Embryonic facial prominence (tissue), 1 donor: Measurements from ENCODE around the gene ZNF773.
"Not testable (repeated sequence)": the region's sequence is repeated elsewhere in the genome, so short reads cannot be mapped to it uniquely, and the experiment has no call there.

Source experiments
- DNase-seq: peaks from one replicate; pipeline ENCODE4 v3.0.0-alpha.2; 2016; ENCODE audit errors: extremely low spot score

ZNF773 gene

GRCh38 chr19:57499680-57500395 is at the start of gene ZNF773:
Gene ZNF773, plus strand, starts transcription at chr19:57499938. Its CDS starts 143 bp downstream, at chr19:57500081.
- DNase-seq = peak; percentile 83

DNA sequence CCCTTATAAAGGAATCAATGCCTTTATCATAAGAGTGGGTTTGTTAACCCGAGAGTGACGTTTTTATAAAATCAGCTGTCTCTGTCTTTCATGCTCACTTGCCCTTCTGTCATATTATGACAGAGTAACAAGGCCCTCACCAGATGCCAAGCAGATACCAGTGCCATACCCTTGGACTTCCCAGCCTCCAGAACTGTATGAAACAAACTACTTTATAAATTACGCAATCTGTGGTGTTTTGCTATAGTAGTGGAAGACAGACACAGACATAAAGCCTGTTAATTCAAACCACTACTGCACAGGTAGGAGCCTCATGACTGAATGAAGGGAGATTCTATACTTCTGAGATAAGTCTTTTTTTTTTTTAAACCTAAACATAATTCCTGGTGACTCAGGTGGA is 47.4 kb upstream of the ZNF773 start:
- no peak for DNase-seq

- DNase-seq = no peak
Observed at GRCh38 chr19:57465680-57466381, 33.9 kb upstream of the ZNF773 start.

GRCh38 chr19:57466489-57466888 is 33.2 kb upstream of the ZNF773 start:
- no peak for DNase-seq

- DNase-seq = no peak
Observed at GRCh38 chr19:57473646-57474045, 26.1 kb upstream of the ZNF773 start.

- peak; percentile 88 for DNase-seq
Observed at GRCh38 chr19:57477191-57478008, 22.3 kb upstream of the ZNF773 start, which contains the start of gene ZNF772. Gene ZNF772, minus strand, starts transcription at chr19:57477566. Its CDS starts 257 bp downstream, at chr19:57477309.

DNA sequence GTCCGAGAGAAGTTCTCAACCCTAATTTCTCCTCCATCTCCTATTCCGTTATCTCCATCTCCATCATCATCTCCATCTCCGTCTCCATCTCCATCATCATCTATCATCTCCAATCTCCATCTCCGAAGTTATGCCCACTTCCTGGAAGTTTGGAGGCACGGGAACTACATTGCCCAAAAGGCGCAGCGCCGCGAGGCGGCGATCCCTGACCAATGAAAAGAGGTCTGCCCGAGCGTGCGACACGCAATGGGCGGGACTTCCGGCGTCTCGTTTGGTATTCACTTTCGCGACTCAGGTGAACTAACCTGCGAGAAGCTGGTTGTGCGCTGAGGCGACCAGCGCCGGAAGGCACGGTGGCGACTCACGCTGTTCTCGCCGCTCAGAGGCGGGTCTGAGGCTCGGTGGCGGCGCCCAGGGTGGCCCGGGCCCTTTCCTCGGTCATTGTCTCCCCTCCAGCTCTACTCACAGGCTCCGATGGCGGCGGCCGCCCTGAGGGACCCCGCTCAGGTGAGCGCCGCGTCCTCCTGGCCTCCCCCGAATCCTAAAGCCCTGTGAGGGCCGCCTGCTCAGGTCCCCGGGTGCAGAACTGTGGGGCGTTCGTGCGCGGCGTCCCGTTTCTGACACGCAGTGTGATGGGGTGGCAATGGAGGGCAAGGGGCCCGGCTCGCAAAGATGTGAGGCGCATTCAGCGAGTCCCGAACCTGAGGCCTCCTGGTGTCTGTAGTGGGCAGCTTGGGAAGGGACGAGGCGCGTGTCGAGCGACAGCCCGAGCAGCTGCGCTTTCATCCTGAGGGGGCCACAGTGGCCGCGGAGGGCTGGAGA is 12.1 kb upstream of the ZNF773 start, which contains the start of gene ZNF419:
ZNF419 (plus strand) TSS at position 274 of the 822 bp plus-strand sequence; CDS start at position 475, 201 bp downstream.
- peak; percentile 77 for DNase-seq

- DNase-seq = not testable (repeated sequence)
Observed at GRCh38 chr19:57488299-57488644, 11.5 kb upstream of the ZNF773 start.

- not testable (repeated sequence) for DNase-seq
Observed at GRCh38 chr19:57499332-57499679, 432 bp upstream of the ZNF773 start.

GRCh38 chr19:57500400-57500799 is 662 bp downstream of the ZNF773 start:
- not testable (repeated sequence) for DNase-seq

- DNase-seq = no peak
Observed at GRCh38 chr19:57506163-57506562, 6.4 kb downstream of the ZNF773 start.

DNA sequence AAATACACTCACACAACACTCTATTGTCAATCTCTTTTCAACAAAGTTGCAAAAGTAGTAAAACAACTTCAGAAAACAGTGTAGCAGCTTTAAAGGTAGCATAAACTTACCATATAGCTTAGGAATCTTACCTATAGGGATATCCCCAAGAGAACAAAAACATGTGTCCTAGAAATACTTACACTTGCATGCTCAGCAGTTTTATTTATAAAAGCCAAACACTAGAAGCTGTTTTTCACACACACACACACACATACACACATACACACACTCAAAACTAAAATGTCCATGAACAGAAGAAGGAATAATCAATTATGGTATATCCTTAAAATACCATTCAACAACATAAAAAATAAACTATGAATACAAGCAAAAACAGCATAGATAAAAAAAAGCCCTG is 11.7 kb downstream of the ZNF773 start:
- DNase-seq = no peak

- no peak for DNase-seq
Observed at GRCh38 chr19:57512845-57513244, 13.1 kb downstream of the ZNF773 start.

DNA sequence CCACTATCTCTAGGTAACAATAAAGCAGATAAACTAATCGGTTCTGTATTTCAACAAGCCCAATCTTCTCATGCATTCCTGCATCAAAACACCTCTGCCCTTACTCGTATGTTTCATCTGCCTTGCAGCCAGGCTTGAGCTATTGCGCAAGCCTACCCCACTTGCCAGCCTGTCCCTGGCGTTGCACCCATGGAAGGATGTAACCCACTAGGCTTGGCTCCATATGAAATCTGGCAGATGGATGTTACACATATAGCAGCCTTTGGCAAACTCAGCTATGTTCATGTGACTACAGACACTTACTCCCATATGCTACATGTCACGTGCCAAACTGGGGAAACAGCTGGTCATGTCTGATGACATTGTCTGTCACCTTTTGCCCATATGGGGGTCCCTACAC is 15.5 kb downstream of the ZNF773 start:
- no peak for DNase-seq

DNA sequence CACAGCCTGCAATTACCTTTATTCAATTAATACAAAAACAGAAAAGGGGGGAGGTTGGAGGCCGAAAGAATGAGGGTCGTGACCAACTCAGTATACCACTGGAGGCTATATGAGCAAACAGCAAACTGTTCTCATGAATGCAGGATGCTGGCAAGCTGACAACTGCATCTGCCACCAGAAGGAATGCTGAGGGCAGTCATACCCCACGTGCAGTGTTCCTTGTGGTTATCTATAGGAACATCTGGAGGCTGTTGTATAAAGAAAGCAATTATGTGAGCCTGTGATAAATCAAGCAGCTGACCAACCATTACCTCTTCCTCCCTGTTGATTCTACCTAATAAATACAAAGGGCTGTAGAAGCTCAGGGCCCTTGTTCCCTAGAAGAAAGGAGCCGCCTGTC is 18.3 kb downstream of the ZNF773 start:
- DNase-seq = not testable (repeated sequence)

DNA sequence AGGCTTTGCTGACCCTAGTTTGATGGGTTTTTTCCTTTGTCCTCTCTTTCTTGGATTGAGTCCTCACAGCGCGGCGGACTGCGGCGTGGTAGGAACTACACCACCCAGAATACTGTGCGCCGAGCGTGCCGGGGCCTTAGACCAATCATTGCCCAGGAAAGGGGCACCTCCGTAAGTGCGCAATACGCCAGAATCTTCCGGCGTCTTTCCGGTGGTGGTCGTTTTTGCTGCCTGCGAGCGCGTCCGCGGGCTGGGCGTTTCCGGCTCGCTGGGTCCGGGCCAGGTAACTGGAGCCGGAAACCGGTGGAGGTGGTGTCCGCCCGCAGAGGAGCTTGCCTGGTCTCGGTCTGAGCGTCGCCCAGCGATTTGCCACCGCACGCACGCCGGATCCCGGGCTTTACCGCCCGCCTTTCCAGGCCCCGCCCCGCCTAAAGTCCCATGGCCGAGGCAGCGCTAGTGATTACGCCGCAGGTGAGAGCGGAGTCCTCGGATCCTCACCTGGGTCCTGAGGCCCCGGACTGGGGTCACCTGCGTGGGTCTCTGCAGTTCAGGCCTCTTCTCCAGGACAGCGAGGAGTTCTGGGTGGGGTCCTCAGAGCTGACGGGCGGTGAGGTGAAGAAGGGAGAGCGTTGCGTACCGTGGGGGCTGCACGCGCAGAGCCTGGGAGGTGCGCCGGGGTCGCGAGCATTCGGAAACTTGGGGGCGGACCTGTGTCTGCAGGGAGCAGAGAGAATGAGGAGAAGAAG is 27.6 kb downstream of the ZNF773 start, which contains the start of gene ZNF549:
ZNF549 (plus strand) TSS at position 221 of the 746 bp plus-strand sequence; CDS start at position 439, 218 bp downstream.
- peak; percentile 86 for DNase-seq

DNA sequence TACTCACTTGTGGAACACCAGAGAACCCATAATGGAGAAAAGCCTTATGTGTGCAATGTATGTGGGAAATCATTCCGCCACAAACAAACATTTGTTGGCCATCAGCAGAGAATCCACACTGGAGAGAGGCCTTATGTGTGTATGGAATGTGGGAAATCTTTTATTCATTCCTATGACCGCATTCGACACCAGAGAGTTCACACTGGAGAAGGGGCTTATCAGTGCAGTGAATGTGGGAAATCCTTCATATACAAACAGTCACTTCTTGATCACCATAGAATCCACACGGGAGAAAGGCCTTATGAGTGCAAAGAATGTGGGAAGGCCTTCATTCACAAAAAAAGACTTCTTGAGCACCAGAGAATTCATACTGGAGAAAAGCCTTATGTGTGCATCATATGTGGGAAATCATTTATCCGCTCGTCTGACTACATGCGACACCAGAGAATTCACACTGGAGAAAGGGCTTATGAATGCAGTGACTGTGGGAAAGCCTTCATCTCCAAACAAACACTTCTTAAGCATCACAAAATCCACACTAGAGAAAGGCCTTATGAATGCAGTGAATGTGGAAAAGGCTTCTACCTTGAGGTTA is 38.3 kb downstream of the ZNF773 start:
- DNase-seq = no peak

- no peak for DNase-seq
Observed at GRCh38 chr19:57546513-57546912, 46.8 kb downstream of the ZNF773 start.

DNA sequence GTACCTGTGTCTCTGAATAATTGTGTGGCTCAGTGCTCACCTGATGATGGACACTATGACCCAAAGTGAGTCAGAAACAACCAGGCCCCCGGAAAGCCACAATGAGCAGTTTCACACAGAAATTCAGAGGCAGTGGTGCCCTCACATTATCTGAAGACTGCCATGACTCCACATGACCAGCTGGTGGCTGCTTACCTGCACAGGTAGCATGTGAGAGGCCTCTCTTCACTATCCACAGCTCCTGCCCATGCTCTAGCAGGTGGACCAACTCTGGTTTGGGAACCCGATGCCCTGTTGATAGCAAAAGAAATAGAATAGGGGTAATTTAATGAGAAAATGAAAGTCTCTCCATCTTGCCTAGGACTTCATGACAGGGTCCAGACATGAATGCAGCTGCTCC is 52.7 kb downstream of the ZNF773 start:
- no peak for DNase-seq

- DNase-seq = no peak
Observed at GRCh38 chr19:57557659-57558058, 57.9 kb downstream of the ZNF773 start.
